ENCODE measurements around the gene RNASEH2A.
"Not testable (repeated sequence)": the region's sequence is repeated elsewhere in the genome, so short reads cannot be mapped to it uniquely, and the experiment has no call there.

Gene RNASEH2A

DNA sequence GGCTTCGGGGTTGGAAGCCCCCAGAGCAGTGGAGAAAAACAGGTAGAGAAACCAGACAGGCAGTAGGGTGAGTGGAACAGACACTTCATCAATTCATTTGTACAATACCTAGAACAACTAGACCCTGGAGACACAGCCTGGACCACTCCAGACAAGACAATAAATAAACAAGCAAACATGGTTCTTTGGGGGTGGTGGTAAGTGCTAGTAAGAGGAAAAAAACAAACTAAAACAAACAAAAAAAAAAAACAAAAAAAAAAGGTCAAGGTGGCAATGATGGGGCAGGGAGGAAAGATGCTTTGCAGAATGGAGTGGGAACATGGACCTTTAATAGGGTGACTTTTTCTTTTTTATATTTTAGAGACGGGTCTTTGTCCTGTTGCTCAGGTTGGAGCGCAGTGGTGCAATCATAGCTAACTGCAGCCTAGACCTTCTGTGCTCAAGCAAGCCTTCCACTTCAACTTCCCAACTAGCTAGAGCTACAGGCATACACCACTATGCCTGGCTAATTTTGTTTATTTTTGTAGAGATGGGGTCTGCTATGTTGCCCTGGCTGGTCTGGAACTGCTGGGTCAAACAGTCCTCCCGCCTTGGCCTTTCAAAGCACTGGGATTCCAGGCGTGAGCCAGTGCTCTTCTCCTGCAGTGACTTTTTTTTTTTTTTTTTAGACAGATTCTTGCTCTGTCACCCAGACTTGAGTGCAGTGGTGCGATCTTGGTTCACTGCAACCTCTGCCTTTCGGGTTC lies 12.0 kb upstream of the RNASEH2A start:
- DNase-seq = no peak

- DNase-seq = no peak
Measured at GRCh38 chr19:12794971-12795381, 11.4 kb upstream of the RNASEH2A start.

GRCh38 chr19:12796146-12797071 lies 10.0 kb upstream of the RNASEH2A start:
- peak; percentile 62 for DNase-seq

GRCh38 chr19:12797141-12797587 lies 9.2 kb upstream of the RNASEH2A start:
- DNase-seq = no peak

GRCh38 chr19:12797607-12798006 lies 8.8 kb upstream of the RNASEH2A start:
- DNase-seq = not testable (repeated sequence)

- DNase-seq = no peak
Measured at GRCh38 chr19:12799742-12800465, 6.5 kb upstream of the RNASEH2A start.

DNA sequence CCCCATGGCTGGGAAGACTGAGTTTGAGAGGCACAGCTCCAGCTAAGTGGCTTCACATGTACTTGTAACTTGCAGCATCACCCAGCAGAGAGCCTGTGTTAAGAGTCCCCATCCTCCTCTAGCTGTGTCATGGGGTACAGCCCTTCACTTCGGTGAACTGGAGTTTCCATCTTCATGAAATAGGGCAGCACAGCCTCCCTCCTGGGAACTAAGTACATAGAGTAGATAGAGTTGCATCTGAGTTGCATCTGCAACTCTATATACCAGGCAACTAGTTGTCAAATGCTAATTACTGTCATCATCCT lies 6.0 kb upstream of the RNASEH2A start:
- DNase-seq = no peak

GRCh38 chr19:12800923-12801465 lies 5.4 kb upstream of the RNASEH2A start:
- no peak for DNase-seq

- DNase-seq = peak; percentile 33
Measured at GRCh38 chr19:12801466-12802266, 4.7 kb upstream of the RNASEH2A start, which contains the start of the genes PRDX2 and THSD8. PRDX2 (minus strand) TSS chr19:12801800; CDS start chr19:12801261, 539 bp downstream. THSD8 (plus strand) TSS chr19:12802069; CDS start chr19:12802072, 3 bp downstream.

DNA sequence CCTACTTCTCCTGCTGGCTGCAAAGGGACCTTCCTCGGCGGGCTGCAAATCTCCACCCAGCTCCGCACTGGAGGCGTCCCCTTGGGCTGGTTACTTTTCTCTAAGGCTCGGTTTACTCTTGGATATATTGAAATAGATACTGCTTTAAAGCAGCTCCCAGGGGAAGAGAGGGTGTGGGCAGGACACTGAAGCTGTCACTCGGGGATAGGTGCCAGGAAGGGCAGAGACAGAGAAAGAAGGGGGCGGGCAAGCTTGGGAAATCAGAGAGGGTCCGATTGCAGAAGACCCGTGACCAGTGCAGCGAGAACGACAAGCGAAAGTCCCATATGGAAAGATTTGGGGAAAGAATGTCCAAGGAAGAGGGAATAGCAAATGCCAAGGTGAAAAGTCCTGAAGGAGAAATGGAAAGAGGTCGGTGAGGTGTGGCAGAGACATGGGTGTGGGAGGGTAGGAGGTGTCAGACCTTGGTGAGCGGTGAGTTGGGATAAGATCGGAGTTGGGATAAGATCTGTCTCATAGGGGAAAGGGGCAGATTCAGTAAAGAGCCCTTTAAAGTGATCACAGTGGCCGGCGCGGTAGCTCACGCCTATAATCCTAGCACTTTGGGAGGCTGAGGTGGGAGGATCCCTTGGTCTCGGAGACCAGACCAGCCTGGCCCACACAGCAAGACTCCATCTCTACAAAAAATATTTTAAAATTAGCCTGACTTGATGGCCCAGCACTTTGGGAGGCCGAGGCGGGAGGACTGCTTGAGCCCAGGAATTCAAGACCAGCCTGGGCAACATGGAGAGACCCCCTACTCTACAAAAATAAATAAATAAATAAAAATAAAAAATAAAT lies 3.9 kb upstream of the RNASEH2A start:
- no peak for DNase-seq

DNA sequence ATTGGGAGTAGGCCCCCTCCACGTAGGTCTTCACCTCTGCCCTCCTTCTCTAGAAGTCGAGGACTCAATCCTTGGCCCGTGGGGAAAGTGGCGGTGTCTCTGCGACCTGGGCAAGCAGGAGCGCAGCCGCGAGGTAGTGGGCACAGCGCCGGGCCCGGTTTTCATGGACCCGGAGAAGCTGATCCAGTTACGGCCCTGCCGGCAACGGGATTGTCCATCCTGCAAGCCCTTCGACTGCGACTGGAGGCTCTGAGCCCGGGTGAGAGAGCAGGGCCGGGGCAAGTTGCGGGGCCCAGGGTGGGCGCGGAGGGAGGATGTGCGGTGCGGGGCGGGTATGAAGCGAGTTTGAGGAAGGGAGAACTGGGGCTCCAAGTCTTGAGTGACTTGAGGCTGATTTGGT lies 2.3 kb upstream of the RNASEH2A start:
- DNase-seq = no peak

DNA sequence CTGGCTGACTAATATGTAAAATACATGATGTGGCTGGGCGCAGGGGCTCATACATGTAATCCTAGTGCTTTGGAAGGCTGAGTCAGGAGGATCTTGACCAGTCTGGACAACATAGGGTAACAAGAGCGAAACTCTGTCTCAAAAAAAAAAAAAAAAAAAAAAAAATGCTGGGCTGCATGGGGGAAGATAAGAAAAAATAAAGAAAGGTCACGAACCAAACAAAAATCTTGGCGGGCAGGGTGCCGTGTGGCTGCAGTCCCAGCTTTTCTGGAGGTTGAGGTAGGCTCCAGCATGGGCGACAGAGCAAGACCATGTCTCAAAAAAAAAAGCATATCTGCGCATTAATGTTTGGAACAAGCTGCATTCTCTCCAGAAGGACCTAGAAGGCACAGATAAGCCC lies 8.7 kb downstream of the RNASEH2A start:
- DNase-seq = no peak

DNA sequence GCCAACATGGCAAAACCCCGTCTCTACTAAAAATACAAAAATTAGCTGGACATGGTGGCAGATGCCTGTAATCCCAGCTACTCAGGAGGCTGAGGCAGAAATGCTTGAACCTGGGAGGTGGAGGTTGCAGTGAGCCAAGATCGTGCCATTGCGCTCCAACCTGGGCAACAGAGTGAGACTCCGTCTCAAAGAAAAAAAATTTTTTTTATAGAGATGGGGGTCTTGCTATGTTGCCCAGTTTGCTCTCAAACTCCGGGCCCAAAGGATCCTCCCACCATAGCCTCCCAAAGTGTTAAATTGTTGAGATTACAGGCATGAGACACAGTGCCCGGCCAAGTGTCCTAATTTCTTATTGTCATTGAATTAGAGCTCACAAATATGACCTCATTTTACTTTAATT lies 10.8 kb downstream of the RNASEH2A start:
- DNase-seq = not testable (repeated sequence)

GRCh38 chr19:12817810-12818209 lies 11.4 kb downstream of the RNASEH2A start:
- not testable (repeated sequence) for DNase-seq

DNA sequence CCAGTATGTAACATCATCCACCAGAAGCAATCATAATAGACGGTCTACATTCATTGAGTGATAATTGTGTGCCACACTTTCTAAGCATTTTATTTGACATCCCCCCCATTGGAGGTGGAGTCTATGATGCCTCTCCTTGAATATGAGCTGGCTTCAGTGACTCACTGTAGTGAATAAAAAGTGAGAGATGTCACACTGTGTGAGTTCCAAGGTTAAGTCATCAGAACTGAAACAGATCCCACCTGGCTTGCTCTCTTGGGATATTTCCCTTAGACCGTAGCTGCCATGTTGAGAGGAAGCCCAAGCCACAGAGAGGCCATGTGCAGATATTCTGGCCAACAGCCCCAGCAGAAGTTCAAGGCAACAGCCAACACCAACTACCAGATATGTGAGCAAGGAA lies 15.4 kb downstream of the RNASEH2A start:
- no peak for DNase-seq

GRCh38 chr19:12825254-12826131 lies 19.1 kb downstream of the RNASEH2A start:
- DNase-seq = no peak

GRCh38 chr19:12828494-12828893 lies 22.1 kb downstream of the RNASEH2A start:
- DNase-seq = peak; percentile 34

DNA sequence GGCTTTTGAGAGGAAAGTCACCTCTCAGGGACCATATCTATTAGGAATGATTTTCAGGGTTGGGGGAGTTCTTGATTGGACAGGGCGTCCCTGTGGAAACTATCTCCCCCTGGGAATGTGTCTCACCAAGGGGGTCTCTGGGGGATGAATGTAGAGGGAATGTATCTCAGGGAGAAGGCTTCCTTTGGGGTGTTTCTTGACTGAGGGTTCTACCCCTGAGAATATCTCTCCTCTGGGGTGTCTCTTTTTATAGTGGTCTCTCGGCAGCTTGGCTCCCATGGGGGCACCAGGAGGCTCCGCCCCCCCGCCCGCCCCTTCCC lies 27.0 kb downstream of the RNASEH2A start:
- DNase-seq = no peak

GRCh38 chr19:12833738-12834565 lies 27.6 kb downstream of the RNASEH2A start:
- DNase-seq = peak; percentile 52

All from NCI-H446 treated with DMSO at 0.1 percent for 48 hours (cell line).